D721Med (cell line): ENCODE data around the gene OSR1.

Experiments used
- DNase-seq: peaks from one replicate; pipeline ENCODE4 v3.0.0; 2011; ENCODE audit warnings: low spot score; ENCODE audit not compliant: insufficient read length
- FAIRE-seq: peaks from 2 replicates; lab custom pipeline; 2011; peaks lifted over from hg19 to GRCh38; lab: Jason Lieb, UNC
- TF ChIP-seq, protein P1 (sequence below): IDR thresholded peaks from 2 replicates; pipeline ENCODE4 v1.5.1; 2012; ENCODE audit warnings: mild to moderate bottlenecking, control low read depth; ENCODE audit not compliant: insufficient read depth; ENCODE audit errors: missing control alignments

Gene OSR1

DNA sequence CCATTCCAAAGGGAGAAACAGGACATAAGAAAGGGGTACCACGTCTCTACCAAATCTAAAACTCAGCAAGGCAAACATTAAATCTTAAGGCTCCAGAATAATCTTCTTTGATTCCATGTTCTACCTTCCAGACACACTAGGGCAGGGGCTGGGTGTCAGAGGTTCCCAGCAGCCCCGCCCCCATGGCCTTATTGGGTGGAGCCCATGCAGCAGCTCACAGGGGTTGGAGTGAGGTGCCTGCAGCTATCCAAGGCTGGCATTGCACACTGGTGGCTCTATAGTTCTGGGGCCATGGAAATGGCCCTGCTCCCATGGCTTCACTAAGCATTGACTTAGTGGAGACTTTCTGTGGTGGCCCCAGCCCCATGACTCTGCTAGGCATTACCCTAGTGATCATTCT is 14.9 kb upstream of the OSR1 start:
- DNase-seq: no peak
- no peak for FAIRE-seq
- TF ChIP-seq, protein P1, sequence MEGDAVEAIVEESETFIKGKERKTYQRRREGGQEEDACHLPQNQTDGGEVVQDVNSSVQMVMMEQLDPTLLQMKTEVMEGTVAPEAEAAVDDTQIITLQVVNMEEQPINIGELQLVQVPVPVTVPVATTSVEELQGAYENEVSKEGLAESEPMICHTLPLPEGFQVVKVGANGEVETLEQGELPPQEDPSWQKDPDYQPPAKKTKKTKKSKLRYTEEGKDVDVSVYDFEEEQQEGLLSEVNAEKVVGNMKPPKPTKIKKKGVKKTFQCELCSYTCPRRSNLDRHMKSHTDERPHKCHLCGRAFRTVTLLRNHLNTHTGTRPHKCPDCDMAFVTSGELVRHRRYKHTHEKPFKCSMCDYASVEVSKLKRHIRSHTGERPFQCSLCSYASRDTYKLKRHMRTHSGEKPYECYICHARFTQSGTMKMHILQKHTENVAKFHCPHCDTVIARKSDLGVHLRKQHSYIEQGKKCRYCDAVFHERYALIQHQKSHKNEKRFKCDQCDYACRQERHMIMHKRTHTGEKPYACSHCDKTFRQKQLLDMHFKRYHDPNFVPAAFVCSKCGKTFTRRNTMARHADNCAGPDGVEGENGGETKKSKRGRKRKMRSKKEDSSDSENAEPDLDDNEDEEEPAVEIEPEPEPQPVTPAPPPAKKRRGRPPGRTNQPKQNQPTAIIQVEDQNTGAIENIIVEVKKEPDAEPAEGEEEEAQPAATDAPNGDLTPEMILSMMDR: no peak

DNA sequence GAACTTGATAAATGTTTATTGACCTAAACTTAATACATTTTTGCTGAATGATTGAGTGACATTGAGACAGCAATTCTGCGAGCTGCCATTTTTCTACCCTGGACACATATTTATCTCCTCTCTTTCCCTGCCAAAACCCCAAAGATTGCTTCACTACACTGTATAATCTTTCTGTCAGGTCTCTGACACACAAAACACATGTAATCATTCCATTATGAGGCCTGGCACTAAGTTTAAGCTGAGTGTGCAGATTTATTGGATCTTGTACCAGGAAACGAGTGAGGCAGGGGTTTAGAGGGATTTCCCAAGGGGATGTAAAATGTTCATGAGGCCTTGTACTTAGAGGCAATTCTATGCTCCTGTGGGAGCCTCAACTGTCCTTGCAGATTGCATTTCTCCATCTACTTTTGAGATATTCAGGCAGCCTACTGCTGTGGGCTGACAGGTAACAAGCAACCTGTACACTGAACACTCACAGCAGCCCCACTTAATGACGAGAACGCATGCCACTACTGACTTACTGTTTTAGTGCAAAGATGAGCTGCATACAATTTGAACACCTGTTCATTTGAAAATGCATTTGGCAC is 13.7 kb upstream of the OSR1 start:
- FAIRE-seq (no peak), DNase-seq (no peak)
- TF ChIP-seq, protein P1: no peak

DNA sequence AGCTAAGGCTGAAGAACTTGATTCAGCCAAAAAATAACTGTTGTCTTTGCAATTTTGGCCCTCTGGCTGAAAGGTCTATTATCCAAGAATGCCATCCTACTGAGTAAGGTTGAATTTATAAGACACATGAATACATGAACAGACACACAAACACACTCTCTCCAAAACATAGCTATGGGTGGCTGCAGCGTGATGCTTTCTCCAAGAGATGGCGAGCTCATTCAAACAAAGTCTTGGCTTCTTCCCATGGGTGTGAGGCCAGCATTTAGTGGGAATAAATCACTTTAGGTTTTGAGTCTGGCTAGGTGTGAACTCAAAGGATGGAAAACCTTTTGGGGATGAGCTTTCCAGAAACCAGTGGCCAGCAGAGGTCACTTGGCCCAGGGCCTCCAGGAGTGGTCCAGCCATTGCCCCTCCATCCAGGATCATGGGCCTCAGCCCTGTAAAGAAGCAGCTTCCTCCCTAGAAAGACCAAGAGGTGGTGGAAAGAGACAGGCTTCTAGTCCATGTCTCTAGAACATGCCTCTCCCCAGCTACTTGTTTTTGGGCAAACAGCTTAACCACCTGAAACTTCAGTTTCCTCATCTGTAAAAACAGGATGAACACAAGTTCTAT is 11.0 kb upstream of the OSR1 start:
- FAIRE-seq (no peak), DNase-seq (no peak)
- TF ChIP-seq, protein P1: peak; percentile 9

DNA sequence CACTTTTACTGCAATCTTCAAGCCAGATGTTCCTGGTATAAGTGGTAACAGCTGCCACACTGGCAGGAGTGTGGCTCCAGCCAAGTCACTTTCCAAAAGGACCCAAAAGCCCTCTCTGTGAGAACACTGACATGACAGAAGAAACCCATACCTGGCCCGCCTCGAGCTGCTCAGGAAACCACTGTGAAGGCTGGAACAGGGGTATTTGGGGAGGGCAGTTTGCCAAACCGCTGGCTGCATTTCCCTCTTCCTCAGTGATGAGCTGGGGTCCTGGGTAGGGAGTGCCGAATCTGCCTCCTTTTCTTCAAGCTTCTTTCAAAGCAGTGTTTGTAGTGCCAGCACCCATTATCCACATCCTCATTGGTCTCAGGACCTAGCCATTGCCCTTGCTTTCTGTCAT is 10.3 kb upstream of the OSR1 start:
- DNase-seq (no peak), FAIRE-seq (no peak)
- TF ChIP-seq, protein P1: no peak

DNA sequence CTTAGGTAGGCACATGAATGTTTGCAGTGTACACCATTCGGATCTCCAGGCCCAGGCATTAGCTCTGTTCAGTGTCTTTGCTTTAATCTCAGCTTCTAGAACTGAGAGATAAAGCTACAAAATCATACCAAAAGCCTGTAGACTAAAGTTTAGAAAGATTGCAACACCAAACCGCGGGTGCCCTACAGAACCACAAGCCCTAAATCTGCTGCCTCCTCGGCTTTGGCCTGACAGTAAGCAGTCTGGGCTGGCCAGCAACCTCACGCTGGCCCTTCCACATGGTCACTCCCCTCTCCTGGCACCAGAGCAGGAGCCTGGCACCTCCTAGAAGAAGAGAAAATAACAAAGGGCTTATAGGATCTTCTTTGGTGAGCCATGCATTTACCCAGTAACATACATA is 8.9 kb upstream of the OSR1 start:
- FAIRE-seq: no peak
- TF ChIP-seq, protein P1: no peak

DNA sequence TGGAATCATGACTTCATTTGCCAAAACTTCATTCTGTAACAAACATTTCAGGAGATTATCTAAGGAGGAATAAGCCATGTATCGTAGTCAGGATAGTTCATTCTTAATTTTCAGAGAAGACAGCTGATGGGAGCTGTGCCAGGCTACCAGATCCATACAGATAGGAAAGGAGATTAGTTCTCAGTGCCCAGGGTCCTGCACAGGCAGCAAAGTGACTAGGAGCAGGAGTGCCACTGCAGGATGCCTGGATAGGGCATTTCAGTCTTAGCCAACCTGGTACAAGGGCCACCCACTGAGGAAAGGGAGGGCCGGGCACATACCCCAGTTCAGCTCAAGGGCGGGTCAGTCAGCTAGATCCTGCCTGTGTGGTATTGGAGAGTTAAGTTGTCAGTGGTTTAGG is 6.7 kb upstream of the OSR1 start:
- TF ChIP-seq, protein P1: no peak
- DNase-seq: no peak
- no peak for FAIRE-seq

More for the DNA sequence above, 8.9 kb upstream of the OSR1 start:
- no peak for DNase-seq

DNA sequence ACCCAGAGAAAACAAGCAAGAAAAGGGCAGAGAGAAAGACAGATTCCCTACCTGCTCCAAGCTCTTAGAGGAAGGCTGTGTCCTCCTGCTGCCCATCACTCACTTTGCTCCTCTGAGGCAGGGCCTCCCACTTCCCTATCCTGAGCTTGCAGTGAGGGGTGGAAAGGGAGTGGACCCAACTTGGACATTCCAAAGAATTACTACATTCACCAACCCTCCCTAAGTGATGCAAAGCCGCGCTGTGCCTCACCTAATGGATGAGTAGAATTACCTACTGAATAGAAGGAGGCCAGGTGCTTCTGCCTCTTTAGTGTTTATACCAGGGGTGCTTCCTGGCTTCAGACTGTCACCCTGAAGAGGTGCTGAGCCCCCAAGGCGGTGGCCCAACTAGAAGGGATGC is 5.6 kb upstream of the OSR1 start:
- TF ChIP-seq, protein P1: no peak
- FAIRE-seq: no peak
- no peak for DNase-seq
